Muscle of arm (tissue), 12 donors: ENCODE results near the gene SCT. TPM values are rescaled to one million over a fixed set of nuclear protein-coding genes. Genes with fewer than 3 reads are reported as not detected.
"Not testable (repeated sequence)": the region's sequence is repeated elsewhere in the genome, so short reads cannot be mapped to it uniquely, and the experiment has no call there.

Source experiments
- DNase-seq: peaks from one replicate; pipeline ENCODE4 v3.0.0-alpha.2; 2013
- polyA plus RNA-seq, 12 donors: library from polyadenylated mRNA; unstranded; fragments of 120-200 nt; gene quantifications; one replicate each; pipeline ENCODE4 v1.2.1, GENCODE V29; 2013; ENCODE audit not compliant: insufficient read length in 12 of 12

SCT gene
- polyA plus RNA-seq, 12 donors: 17.6 to 109 (median 52.1) TPM; not detected in 2

DNA sequence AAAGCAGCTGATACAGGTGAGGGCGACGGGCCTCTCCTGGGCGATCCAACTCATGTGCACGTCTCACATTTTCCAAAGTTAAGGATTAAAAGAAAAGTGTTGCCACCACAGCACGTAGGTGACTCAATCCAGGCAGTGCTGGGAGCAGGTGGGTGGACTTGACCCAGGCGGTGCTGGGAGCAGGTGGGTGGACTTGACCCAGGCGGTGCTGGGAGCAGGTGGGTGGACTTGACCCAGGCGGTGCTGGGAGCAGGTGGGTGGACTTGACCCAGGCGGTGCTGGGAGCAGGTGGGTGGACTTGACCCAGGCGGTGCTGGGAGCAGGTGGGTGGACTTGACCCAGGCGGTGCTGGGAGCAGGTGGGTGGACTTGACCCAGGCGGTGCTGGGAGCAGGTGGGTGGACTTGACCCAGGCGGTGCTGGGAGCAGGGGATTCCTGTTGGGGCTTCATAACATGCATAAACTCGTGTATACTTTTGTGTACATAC lies 20.7 kb upstream of the SCT start:
- DNase-seq: not testable (repeated sequence)

DNA sequence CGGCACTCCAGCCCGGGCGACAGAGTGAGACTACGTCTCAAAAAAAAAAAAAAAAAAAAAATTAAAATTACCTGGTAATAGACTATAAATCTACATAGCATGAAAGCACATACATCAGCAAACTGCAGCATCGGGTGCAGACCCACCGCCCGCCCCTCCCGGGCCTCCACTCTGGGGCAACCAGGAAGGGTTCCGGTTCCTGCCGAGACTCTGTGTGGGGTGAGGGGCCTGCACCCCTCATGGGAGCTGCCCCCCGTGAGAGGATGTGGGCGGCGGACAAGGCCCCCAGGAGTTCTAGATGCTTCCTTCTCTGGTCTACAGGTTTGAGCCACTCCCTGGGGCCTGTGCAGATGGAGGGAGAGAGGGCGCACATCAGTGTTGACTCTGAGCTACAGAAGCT lies 19.2 kb upstream of the SCT start:
- no peak for DNase-seq

DNA sequence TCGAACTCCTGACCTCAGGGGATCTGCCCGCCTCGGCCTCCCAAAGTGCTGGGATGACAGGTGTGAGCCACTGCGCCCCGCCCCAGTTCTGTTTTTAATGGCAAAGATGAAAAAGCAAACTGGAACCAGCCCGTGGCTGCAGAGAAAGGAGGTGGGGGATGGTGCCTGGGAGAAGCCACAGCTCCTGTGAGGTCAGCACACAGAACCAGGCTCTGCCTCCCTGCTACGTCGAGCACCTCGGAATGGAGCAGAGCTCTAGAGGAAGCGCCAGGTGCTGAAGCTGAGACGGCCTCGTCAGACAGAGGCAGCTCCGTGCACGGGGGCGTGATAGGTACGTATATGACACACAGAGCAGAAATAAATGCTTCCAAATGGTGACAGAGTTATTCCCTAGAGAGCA lies 18.6 kb upstream of the SCT start:
- DNase-seq: no peak

DNA sequence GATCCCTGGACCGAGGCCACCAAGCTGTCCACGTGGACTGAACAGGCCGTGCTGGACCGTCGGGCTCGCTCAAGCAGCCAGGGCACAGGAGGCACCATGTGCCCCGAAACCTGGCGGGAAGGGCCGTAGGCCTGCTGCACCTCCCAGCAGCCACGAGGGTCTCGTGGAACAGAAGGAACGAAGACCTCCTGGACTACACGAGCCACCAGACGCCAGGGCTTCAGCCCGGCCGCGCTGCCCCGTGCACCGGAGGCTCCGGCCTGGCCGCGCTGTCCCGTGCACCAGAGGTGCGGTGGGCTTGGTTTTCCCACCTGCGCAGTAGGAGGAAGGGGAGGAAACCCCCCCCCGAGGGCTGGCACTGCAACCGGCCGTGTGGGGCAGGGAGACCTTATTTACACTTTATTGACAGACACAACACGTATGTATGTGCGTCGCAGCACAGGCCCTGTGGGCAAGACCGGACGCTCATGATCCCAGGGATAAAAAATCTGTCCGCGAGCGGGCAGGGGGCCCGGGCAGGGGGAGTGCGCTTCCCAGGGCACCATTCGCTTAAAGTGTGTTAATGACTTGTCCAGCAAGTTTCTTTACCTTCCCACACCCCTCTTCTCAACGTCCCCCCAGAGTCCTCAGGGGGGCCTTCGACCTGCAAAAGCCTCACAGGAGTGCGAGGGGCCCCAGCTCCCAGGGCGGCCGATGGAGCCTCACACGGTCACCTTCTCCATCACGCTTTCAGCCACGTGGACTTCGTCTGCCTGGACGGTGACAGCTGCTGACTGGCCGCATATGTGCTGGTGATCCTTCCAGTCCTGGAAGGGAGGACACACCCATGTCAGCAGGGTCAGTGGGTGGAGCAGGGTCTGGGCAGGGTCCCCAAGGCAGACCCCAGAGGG lies 17.1 kb upstream of the SCT start:
- DNase-seq: no peak

DNA sequence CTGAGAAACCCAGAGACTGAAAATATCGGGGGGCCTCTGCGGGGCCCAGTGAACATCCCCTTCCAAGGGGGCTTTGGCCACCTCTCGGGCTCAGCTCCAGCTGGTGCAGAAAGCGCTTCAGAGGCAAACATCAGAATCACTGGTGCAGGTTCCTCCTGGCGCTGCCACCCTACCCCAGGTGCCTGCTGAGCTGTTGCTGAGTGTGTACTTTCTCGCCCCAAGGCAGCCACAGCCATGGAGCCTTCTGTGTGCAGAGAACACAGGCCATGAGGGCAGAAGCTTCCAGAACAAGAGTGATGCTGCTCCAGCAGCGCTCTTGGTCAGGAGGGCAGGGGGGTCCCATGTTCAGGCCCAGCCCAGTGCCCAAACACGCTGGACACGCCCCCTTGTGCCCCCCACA lies 16.4 kb upstream of the SCT start:
- DNase-seq: no peak

DNA sequence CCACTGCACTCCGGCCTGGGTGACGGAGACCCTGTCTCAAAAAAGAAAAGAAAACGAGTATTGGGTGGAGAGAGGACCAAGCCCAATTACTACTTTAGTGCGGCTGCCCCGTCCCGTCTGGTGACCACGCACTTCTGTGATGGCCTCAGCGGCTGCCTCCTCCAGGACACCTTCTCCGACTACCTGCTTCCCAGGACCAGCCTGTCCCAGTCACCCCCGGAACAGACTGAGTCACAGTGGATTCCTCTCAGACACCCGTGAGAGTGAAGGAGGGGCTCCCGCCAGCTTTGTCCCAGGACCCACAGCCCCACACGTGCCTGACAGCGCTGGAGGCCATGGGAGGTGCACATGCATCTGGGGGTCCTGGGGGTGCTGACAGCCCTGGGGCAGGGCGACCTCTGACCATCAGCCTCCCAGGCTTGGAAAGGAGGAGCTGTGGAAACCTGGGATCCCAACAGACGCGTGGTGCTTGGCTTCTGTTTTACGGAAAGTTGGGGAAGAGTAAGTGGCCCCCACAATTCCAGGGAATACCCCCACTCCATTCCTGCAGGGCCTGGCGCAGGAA lies 14.9 kb upstream of the SCT start:
- no peak for DNase-seq

DNA sequence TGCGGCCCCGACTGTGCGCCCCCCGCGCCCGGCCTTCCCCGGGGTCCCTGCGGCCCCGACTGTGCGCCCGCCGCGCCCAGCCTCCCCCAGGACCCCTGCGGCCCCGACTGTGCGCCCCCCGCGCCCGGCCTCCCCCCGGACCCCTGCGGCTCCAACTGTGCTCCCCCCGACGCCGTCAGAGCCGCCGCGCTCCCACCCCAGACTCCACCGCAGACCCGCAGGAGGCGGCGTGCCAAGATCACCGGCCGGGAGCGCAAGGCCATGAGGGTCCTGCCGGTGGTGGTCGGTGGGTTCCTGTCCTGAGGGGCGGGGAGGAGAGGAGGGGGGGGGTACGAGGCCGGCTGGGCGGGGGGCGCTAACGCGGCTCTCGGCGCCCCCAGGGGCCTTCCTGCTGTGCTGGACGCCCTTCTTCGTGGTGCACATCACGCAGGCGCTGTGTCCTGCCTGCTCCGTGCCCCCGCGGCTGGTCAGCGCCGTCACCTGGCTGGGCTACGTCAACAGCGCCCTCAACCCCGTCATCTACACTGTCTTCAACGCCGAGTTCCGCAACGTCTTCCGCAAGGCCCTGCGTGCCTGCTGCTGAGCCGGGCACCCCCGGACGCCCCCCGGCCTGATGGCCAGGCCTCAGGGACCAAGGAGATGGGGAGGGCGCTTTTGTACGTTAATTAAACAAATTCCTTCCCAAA lies 13.2 kb upstream of the SCT start:
- DNase-seq: no peak

DNA sequence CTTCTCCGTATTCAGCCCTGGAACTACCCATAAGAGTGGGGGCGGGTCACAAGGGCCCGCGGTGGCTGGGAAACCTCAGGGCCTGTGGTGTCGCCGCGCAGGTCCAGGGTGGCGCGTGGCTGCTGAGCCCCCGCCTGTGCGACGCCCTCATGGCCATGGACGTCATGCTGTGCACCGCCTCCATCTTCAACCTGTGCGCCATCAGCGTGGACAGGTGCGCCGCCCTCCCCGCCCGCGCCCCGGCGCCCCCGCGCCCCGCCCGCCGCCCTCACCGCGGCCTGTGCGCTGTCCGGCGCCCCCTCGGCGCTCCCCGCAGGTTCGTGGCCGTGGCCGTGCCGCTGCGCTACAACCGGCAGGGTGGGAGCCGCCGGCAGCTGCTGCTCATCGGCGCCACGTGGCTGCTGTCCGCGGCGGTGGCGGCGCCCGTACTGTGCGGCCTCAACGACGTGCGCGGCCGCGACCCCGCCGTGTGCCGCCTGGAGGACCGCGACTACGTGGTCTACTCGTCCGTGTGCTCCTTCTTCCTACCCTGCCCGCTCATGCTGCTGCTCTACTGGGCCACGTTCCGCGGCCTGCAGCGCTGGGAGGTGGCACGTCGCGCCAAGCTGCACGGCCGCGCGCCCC lies 12.5 kb upstream of the SCT start:
- no peak for DNase-seq

DNA sequence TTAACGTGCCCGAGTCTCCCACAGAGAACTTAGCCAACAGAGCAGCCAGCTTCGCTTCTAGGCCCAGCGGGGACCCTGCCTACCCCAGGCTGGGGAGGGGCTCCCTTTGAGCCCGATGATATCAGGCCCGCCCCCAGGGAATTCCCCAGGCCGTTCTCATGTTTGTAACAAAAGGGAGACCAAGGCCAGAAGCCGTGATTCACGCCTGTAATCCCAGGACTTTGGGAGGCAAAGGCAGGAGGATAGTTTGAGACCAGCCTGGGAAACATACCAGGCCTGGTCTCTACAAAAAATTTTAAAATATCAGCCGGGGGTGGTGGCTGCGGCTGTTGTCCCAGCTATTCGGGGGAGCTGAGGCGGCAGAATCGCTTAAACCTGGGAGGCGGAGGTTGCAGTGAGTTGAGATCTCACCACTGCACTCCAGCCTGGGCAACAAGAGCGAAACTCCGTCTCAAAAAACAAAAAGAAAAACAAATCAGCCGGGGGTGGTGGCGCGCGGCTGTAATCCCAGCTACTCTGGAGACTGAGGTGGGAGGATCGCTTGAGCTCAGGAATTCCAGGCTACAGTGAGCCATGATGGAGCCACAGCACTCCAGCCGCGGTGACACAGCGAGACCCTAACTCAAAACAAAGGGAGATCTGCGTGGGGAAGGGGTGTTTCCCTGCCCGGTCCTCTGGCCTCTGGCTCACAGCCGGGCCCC lies 11.8 kb upstream of the SCT start:
- no peak for DNase-seq

DNA sequence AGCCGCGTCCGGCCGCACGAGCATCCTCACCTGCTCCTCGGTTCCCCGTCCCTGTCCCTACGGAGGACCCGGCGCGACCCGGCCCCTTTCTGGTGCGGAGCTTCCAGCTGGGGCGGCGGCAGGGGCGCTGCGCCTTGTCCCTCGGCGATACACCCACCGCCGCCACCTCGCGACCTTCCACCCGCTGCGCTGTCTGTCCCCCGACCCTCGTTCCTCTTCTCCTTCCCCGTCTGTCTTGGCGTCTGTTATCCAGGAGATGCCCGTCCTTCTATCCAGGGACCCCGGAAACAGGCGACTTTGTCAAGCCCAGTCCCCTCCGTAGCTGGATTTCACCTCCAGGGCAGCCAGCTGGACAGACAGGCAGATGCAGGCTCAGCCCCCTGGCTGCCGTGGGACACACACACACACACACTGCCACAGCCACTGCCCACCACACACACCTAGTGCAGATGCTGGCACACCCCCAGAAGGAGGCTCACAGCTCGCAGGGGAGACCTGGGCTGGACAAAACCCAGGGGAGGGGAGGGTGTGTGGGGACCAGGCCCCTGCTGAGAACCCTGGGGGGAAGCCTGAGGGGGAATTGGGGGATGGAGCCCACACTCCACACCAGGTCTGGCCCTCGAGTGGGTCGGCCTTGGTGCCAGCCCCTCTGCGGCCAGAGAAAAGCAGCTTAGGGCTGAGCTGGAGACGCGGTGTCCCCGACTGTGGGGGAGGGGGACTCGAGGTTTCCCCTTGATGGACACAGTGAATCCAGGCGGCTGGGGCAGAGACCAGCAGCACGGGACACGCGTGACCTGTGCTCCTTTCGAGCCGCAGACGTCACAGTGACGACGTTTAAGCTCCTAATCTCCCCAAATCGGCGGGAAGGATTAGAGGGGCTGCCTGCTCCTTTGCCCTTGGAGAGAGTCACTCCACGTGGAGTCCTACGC lies 10.9 kb upstream of the SCT start:
- DNase-seq: no peak

DNA sequence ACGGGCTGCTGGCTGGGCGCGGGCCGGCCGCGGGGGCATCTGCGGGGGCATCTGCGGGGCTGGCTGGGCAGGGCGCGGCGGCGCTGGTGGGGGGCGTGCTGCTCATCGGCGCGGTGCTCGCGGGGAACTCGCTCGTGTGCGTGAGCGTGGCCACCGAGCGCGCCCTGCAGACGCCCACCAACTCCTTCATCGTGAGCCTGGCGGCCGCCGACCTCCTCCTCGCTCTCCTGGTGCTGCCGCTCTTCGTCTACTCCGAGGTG lies 10.3 kb upstream of the SCT start:
- no peak for DNase-seq

DNA sequence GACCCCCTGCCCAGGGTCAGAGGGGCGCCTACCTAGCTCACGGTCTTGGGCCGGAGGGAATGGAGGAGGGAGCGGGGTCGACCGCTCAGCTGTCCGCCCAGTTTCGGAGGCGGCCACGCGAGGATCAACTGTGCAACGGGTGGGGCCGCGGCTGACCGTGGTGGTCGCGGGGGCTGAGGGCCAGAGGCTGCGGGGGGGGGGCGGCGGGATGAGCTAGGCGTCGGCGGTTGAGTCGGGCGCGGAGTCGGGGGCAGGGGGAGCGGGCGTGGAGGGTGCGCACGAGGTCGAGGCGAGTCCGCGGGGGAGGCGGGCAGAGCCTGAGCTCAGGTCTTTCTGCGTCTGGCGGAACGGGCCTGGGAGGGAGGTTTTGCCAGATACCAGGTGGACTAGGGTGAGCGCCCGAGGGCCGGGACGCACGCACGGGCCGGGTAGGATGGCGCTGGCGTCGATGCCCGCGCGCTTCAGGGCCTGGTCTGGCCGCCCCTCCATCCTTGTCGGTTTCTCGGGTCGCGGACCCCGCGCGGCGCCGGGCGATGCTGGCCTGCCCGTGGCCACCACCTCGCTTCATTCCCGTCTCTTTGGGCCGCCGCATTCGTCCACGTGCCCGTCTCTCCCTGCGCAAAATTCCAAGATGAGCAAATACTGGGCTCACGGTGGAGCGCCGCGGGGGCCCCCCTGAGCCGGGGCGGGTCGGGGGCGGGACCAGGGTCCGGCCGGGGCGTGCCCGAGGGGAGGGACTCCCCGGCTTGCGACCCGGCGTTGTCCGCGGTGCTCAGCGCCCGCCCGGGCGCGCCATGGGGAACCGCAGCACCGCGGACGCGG lies 9.7 kb upstream of the SCT start, which contains the start of gene DRD4:
DRD4 (plus strand) TSS at position 759 of the 822 bp plus-strand sequence; CDS start at position 795, 36 bp downstream.
- DNase-seq: no peak

DNA sequence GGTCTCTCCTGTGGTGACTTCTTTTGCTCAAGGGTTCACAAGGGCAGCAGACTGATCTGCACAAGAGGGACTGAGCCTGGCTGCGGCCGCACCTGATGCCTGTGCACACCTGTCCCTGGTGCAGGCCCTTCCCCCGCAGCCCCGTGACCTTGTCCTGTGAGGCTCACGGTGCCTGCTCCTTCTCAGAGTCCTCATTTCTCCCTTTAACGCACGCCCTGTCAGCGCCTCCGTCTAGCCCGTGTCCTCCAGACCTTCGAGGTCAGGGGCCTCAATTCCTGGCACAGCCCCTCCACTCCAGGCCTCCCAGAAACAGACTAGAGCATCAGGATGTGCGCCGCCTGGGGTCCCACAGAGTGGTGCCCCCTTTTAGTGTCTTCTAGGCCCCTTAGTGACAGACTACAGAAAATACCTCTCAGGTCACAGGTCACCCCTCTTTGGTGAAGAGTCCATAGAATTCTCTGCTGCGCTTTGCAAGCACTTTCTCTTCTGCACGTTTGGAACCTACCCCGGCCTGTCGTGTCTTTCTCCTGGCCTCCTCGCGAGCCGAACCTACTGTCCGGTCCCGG lies 9.0 kb upstream of the SCT start:
- no peak for DNase-seq

DNA sequence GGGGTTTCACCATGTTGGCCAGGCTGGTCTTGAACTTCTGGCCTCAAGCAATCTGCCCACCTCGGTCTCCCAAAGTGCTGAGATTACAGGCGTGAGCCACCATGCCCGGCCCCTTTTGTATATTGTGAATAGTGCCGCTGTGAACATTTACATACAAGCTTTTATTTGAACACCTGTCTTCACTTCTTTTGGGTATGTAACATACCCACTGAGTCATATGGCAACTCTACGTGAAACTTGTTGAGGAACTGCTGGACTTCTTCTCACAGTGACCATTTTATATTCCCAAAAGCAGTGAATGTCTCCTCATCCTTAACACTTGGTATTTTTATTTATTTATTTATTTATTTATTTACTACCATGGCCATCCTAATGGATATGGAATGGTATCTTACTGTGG lies 3.9 kb upstream of the SCT start:
- DNase-seq: no peak

DNA sequence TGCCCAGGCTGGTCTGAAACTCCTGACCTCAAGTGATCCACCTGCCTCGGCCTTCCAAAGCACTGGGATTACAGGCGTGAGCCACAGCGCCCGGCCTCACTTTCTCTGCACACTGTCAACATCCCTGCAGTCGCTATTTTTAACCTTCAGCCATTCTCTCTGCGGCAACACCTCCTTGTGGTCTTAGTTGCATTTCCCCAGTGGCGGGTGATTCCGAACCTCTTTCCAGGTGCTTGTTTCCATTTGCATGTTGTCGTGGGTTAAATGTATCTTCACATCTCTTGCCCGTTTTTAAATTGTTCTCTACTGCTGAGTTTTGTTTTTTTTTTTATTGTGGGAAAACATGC lies 2.2 kb upstream of the SCT start:
- no peak for DNase-seq

DNA sequence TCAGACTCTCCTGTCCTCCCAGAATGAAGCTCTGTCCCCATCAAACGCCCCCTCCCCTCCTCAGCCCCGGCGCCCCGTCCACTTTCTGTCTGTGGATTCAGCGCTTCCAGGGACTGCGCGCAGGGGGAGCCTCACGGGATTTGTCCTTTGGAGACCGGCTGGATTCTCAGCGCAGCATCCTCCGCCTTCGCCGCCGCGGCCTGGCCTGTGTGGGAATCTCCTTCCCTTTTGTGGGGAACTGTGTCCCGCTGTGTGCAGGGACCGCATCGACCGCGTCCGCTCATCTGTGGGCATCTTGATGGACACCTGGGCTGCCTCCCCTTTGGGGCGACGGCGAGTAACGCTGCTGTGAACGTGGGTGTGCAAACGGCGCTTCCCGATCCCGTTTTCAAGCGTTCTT lies 1.1 kb upstream of the SCT start:
- DNase-seq: no peak

DNA sequence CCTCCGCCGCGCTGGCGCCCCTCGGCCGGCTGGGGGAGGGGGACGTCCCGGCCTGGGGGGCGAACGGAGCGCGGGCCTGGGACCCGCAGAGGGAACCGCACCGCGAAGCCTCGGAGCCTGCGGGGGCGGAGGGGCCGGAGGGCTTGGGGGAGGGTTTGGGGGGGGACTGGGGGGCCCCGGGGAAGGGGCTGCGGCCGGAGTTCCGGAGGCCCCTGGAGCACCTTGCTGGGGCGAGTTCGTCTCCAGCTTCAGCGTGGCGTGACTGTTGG lies 261 bp upstream of the SCT start:
- no peak for DNase-seq

DNA sequence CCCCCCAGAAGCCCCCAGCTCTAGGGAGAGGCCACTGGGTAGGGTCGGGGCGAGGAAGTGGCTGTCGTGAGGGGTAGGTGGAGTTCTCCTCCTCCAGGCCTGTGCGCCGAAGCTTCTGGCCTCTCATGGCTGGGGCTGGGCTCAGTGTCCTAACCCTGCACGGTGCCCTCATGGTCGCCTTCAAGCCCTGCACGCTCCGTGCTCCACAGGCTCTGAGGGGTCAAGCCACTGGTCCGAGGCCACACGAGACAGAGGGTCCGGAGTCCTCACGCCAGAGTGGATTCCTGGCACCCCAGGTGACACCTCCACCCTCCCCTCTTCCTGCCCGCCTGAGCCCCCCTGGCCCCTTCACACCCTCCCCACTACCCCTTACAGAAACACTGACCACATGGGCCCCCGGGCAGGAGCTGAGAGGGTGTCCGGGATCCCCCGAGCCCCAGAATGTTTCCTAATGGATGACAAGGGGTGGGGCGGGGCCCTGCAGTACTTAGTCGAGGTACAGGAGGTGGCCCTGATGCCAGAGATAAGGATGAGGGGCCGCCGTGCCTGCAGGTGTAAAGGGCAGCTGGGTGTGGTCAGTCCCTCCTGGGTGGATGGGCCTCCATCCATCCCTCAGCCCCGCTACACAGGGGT lies 1.2 kb downstream of the SCT start:
- DNase-seq: no peak
